ENCODE measurements around the gene DEXI.
"Not testable (repeated sequence)": the region's sequence is repeated elsewhere in the genome, so short reads cannot be mapped to it uniquely, and the experiment has no call there.

Gene DEXI

DNA sequence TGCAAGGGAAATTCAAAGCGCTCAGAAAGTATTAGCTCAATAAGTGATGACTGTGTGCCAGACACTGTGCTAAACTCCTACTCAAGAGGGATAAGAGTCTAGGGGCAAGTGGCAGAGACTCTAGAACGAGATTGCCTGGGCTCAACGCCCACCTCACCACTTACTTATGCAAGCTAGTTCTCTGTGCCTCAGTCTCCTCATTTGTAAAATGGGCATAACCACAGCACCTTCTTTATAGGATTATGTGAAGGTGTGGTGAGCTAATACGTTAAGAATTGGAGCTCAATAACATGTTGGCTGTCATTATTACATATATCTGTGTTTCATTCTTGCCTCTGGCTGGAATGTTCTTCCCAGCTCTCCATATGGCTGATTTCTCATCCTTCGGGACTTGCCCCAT lies 15.4 kb downstream of the DEXI start:
- DNase-seq (ENCODE audit: low read depth in 2 of 2), result no peak

DNA sequence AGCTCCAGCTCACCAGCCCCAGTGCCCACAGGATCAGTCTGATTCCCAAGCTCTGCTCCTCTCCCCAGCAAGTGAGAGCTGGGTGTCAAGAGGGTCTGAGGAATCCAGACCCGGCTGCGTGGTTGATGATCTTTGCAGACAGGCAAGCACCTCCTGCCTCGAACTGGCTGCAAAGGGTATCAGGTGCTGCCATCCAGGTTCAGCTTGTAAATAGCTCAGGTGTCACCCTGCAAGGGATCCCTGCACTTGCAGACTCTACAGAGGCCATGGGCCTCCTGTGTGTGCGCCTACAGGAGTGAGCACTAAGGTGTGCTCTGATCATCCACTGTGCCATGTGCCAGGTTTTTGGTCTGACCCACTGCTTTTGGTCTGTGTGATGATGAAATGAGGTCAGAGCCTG lies 16.2 kb downstream of the DEXI start:
- no peak for DNase-seq (ENCODE audit: low read depth in 2 of 2)

DNA sequence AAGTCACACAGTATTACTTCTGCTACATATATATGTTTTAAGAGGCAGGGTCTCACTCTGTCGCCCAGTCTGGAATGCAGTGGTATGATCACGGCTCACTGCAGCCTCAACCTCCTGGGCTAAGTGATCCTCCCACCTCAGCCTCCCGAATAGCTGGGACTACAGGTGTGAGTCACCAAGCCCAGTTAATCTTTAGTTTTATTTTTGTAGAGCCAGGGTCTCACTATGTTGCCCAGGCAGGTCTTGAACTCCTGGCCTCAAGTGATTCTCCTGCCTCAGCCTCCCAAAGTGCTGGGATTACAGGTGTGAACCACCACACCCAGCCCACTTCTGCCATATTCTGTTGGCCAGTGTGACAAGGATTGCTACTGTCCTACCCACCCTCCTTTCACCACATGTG lies 17.0 kb downstream of the DEXI start:
- DNase-seq (ENCODE audit: low read depth in 2 of 2), result not testable (repeated sequence)

DNA sequence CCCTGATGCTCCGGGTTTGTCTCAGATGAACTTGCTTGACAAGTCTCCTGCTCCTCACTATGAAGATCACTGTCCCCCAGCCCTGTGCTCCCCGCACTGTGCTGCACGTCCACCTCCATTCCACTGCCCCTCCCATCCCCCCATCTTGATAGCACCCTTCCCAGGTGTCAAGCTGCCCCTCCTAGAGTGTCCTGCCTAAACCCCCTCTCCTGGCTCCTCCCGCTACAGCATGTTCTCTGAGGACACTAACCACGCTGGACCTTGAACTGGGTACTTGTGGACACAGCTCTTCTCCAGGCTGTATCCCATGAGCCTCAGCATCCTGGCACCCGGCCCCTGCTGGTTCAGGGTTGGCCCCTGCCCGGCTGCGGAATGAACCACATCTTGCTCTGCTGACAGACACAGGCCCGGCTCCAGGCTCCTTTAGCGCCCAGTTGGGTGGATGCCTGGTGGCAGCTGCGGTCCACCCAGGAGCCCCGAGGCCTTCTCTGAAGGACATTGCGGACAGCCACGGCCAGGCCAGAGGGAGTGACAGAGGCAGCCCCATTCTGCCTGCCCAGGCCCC lies 18.5 kb downstream of the DEXI start:
- DNase-seq (ENCODE audit: low read depth in 2 of 2), result no peak

DNA sequence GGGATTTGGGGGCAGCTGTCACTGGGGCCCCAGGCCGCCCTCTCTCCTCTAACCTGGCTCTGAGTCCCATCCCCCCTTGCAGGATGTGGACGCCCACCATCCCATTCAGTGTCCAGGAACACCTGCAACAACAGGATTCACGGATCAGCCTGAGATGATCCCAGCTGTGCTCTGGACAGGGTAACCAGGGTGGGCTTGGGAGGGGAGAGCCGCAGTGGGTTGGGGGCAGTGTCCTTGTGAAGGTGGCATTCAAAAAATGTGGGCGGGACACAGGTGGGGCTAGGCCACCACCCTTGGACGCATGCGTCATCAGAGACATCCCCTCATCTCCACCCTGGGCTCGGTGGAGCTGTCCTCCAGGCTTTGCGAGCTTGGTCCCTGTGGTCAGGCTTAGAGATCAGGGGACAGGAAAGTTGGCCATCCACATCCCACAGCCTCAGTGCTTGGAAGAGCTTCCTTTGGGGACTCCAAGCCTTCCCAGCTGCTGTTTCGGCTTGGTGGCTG lies 19.1 kb downstream of the DEXI start:
- DNase-seq (ENCODE audit: low read depth in 2 of 2), result no peak

DNA sequence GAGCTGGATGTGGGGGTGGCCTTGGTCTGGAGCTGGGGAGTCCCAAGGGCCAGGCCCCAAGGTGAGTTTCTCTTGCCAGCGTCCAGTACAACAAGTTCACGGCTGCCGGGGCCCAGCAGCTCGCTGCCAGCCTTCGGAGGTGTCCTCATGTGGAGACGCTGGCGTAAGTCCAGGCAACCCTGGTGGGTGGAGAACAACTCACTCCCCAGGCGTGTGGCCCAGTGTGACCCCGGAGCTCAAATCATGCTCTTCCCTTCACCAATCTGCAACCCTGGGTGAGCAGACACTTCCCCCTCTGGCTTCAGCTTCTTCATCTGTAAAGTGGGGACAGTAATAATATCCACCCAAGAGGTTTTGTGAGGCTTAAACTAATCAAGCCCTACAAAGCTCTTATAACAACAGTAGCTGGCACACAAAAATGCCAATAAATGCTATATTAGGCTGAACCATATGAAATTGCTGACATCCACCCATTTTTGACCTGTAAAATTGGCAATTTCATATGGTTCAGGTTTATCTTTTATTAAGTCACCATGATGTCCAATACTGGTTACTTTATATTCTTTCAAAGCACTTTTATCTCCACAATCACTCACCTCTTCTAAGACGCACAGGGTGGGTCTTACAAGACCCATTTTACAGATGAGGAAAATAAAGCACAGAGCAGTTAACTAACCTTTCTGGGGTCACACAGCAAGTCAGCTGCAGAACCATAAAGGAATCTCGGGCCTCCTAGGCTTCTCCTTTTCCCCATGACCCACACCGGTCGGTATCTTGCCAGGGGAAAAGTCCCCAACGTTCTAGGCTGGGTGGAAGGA lies 19.7 kb downstream of the DEXI start:
- DNase-seq (ENCODE audit: low read depth in 2 of 2), result no peak

DNA sequence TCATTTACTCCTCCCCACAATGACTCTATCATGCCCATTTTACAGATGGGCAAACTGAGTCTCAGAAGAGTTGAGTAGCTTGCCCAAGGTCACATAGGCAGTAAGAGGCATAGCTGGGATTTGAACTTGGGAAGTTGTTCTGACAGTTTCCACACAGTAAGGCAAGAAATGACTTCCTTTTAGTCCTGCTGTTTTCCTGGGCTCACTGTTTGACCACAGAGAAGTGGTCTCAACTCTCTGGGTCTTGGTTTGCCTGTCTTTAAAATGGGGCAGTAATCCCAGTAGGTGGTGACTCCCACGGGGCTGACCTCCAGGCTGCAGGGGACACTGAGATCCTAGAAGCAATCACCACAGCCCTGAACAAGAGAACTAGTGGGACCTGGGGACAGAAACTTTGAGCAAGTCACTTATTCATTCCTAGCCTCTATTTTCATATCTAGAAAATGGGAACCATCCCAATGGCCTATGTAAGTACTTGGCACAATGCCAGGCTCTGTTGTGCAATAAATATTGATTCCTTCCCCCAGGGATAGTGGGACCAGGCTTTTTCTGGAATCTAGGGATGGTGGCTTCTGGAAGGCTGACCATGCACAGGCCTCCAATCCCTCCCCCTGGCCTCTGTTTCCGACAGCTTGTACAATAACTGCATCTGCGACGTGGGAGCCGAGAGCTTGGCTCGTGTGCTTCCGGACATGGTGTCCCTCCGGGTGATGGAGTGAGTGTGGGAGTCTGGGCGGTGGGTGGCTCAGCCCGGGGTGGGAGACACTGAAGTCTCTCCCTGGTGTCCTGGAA lies 20.5 kb downstream of the DEXI start:
- DNase-seq (ENCODE audit: low read depth in 2 of 2), result no peak

DNA sequence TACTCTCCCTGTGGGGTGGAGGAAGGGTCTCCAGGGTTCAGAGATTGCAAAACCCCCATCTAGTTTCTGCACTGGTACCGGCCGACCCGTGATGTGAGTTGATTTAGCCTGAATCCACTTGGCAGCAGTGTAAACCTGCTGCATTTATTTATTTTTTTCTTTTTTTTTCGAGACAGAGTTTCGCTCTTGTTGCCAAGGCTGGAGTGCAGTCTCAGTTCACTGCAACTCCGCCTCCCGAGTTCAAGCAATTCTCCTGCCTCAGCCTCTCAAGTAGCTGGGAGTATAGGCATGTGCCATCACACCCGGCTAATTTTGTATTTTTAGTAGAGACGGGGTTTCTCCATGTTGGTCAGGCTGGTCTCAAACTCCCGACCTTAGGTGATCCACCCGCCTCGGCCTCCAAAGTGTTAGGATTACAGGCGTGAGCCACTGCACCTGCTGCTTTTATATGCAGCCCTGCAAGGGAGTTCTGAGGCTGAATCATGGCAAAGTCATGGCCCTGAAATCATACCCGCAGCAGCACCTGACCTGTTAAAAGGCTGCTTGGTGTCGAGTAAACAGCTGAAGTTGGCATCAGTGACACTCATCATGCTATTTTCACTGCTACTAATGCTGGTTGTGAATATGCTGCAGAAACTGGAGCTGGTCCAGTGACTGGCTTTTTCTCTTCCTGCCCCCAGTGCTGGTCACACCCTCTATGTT lies 21.4 kb downstream of the DEXI start:
- DNase-seq (ENCODE audit: low read depth in 2 of 2), result no peak

DNA sequence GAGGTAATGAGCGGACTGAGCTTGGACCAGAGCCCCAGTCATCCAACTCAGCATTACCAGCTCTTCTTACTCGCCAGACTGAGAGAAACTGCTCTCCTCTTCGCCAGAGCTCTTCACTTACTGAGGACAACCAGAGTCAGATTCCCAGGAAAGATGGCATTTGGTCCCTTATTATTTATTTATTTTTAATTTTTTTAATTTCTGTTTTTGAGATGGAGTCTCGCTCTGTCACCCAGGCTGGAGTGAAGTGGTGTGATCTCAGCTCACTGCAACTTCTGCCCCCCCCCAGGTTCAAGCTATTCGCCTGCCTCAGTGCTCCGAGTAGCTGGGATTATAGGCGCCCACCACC lies 23.3 kb downstream of the DEXI start:
- no peak for DNase-seq (ENCODE audit: low read depth in 2 of 2)

DNA sequence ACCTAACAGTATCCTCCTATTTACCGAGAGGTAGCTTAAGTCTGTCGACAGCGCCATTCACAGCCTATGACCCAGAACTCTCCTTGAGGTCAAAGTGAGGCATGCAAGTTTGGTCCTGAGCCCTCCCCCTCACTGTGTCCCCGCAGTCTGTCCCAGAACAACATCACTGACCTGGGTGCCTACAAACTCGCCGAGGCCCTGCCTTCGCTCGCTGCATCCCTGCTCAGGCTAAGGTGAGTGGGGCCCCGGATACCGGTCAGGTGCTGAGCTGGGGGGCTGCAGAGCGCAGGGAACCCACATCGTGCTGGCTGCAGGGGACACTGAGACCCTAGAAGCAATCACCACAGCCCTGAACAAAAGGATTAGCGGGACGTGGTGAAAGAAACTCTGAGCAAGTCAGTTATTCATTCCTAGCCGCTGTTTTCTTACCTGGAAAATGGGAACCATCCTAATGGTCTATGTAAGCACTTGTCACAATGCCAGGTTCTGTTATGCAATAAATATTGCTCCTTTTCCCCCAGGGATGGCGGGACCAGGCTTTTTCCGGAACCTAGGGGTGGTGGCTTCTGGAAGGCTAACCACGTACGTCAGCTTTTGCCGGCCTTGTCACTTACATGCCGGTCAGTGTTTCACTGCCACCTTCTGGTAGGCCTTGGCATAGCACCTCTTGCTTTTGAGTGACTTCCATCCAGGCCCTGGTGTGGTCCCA lies 23.8 kb downstream of the DEXI start:
- DNase-seq (ENCODE audit: low read depth in 2 of 2), result peak; percentile 34 to 66

DNA sequence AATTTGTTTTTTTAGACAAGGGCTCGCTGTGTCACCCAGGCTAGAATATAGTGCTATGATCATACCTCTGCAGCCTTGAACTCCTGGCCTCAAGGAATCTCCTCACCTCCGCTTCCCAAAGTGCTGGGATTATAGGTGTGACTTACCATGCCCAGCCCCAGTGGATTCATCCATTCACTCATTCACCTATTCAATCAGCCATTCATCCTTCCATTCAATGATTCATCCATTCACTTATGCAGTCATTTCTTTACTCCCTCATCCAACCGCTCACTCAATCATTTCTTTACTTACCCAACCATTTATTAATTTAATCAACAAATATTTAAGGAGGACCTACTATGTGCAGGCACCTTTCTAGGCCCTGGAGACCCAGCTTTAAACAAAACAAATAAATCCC lies 25.7 kb downstream of the DEXI start:
- no peak for DNase-seq (ENCODE audit: low read depth in 2 of 2)

DNA sequence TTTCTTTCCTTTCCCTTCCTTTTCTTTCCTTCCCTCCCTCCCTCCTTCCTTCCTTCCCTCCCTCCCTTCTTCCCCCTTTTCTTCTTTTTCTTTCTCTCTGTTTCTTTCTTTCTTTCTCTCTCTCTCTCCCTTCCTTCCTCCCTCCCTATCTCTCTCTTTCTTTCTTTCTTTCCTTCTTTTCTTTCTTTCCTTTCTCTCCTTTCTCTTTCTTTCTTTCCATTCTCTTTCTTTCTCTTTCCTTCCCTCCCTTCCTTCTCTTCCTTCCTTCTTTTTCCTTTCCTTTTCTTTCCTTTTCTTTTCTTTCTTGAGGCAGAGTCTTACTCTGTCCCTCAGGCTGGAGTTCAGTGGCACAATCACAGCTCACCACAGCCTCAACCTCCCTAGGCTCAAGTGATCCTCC lies 31.0 kb downstream of the DEXI start:
- DNase-seq (ENCODE audit: low read depth in 2 of 2), result no peak

DNA sequence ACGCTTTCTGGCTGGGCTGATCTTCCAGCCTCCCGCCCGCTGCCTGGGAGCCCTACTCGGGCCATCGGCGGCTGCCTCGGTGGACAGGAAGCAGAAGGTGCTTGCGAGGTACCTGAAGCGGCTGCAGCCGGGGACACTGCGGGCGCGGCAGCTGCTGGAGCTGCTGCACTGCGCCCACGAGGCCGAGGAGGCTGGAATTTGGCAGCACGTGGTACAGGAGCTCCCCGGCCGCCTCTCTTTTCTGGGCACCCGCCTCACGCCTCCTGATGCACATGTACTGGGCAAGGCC lies 34.6 kb downstream of the DEXI start:
- DNase-seq (ENCODE audit: low read depth in 2 of 2), result no peak

DNA sequence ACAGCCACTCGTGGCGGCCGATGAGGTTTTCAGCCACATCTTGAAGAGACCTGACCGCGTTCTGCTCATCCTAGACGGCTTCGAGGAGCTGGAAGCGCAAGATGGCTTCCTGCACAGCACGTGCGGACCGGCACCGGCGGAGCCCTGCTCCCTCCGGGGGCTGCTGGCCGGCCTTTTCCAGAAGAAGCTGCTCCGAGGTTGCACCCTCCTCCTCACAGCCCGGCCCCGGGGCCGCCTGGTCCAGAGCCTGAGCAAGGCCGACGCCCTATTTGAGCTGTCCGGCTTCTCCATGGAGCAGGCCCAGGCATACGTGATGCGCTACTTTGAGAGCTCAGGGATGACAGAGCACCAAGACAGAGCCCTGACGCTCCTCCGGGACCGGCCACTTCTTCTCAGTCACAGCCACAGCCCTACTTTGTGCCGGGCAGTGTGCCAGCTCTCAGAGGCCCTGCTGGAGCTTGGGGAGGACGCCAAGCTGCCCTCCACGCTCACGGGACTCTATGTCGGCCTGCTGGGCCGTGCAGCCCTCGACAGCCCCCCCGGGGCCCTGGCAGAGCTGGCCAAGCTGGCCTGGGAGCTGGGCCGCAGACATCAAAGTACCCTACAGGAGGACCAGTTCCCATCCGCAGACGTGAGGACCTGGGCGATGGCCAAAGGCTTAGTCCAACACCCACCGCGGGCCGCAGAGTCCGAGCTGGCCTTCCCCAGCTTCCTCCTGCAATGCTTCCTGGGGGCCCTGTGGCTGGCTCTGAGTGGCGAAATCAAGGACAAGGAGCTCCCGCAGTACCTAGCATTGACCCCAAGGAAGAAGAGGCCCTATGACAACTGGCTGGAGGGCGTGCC lies 35.1 kb downstream of the DEXI start:
- DNase-seq (ENCODE audit: low read depth in 2 of 2), result no peak

DNA sequence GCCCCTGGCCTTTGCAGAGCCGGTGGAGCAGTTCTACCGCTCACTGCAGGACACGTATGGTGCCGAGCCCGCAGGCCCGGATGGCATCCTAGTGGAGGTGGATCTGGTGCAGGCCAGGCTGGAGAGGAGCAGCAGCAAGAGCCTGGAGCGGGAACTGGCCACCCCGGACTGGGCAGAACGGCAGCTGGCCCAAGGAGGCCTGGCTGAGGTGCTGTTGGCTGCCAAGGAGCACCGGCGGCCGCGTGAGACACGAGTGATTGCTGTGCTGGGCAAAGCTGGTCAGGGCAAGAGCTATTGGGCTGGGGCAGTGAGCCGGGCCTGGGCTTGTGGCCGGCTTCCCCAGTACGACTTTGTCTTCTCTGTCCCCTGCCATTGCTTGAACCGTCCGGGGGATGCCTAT lies 35.8 kb downstream of the DEXI start:
- DNase-seq (ENCODE audit: low read depth in 2 of 2), result no peak

DNA sequence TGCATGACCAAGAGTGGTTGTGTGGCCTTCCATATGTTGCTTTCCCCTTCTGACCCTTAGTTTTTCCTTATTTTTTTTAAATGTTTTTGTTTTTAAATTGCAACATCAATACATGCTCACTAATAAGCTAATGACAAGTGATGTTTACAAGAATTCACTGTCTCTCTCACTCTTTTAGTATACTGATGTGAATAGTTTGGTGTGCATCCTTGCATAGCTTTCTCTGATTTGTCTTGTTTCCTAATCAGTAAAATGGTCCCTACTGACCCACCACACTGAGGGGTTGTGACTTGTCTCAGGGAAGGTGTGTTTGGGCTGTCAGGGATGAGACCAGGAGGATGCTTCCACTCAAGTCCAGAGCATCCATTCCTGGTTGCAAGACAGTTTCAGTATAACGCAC lies 39.3 kb downstream of the DEXI start:
- no peak for DNase-seq (ENCODE audit: low read depth in 2 of 2)

DNA sequence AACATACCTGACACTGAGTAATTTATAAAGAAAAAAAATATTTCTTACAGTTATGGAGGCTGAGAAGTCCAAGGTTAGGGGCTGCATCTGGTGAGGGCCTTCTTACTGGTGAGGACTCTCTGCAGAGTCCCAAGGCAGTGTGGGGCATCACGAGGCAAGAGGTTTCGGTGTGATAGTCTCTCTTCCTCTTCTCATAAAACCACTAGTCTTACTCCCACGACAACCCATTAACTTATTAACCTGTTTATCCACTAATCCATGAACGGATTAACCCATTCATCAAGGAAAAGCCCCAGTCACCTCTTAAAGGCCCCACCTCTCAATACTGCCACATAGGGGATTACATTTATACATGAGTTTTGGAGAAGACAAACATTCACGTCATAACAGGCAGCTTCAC lies 45.1 kb downstream of the DEXI start:
- no peak for DNase-seq (ENCODE audit: low read depth in 2 of 2)

DNA sequence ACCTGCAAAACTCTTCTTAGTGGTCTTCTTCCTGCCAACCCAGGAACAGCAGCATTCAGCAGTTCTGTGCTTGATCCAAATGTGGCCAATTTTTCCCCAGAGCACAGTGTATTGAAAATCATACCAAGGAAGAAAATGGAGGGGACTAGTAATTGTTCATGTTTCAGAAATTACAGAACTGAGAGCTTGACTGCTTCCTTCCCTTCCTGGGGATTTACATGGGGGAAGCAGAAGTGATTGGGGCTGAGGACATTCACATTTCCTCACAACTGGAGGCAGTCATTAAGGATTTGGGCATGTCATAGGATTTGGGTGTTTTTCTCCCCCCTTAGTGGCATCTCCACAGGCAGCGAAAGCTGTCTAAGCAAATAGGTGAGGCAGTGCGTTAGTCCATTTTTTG lies 45.5 kb downstream of the DEXI start:
- no peak for DNase-seq (ENCODE audit: low read depth in 2 of 2)

DNA sequence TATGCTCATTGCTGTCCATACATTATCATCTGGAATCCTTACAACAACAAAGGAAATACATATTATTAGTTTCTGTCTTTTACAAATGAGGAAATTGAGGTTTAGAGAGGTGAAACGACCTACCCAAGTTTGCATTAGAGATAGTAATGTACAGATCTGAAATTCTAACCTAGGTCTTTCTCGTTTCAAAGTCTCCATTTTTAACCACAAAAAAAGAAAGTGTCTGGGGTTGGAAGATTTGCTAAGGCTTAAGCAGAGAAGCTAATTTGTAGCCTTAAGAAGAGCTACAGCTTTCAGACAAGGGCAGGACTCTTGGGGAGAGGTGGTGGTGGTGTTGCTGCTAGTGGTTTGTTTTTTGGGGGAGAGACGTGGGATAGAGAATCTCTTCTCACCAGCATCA lies 46.1 kb downstream of the DEXI start:
- DNase-seq (ENCODE audit: low read depth in 2 of 2), result no peak

DNA sequence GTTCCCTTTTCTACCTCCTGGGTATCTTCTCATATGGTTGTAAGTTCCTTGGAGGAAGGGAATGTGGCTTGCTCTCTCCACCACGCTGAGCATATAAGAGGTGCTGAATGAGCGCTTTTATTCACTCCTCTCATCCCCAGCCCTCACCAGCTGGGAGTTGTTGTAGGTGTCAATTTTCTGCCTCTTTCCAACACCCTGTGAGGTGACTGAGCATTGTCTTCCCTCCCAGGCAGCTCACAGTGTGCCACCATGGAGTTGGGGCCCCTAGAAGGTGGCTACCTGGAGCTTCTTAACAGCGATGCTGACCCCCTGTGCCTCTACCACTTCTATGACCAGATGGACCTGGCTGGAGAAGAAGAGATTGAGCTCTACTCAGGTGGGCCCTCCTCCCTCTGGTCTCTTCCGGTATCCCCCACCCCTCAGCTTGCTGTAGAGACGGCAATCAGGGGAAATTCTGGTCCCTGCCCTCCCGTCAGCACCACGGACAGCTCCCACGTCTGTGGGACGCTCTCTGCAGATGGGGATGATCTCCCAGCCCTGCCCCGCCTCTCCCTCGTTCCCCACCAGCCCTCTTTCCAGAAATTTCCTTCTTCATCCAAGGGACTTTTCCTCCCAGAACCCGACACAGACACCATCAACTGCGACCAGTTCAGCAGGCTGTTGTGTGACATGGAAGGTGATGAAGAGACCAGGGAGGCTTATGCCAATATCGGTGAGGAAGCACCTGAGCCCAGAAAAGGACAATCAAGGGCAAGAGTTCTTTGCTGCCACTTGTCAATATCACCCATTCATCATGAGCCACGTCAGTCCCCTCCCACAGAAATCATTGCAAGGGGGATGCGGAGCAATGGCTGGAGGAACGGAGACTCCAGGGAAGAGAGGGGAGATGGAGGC lies 47.0 kb downstream of the DEXI start:
- no peak for DNase-seq (ENCODE audit: low read depth in 2 of 2)

All from stimulated activated CD8-positive, alpha-beta memory T cell treated with anti-CD3 and anti-CD28 coated beads, Interleukin-15, amount 100 ng/mL, for 4 hours (primary cell).